HepG2 (cell line): ENCODE data around the gene HCRTR1. TPM values are rescaled to one million over a fixed set of nuclear protein-coding genes. Genes with fewer than 3 reads are reported as not detected.

Experiments used
- BATF2 ChIP-seq: sonication (generic); formaldehyde crosslinking; IDR thresholded peaks from 2 replicates; pipeline ENCODE4 v1.8.0; 2022; ENCODE audit warnings: mild to moderate bottlenecking, missing genetic modification reagents, moderate library complexity
- MEIS1 ChIP-seq: sonication (generic); formaldehyde crosslinking; IDR thresholded peaks from 2 replicates; pipeline ENCODE4 v1.9.0; 2021; ENCODE audit warnings: mild to moderate bottlenecking, missing genetic modification reagents, moderate library complexity, borderline replicate concordance
- ZBTB49 ChIP-seq: sonication (generic); formaldehyde crosslinking; IDR thresholded peaks from 2 replicates; pipeline ENCODE4 v1.4.0; 2020; ENCODE audit warnings: missing genetic modification reagents, borderline replicate concordance
- ZNF503 ChIP-seq: sonication (generic); formaldehyde crosslinking; IDR thresholded peaks from 2 replicates; pipeline ENCODE4 v1.4.0; 2020; ENCODE audit warnings: missing genetic modification reagents
- ZNF558 ChIP-seq: sonication (generic); formaldehyde crosslinking; IDR thresholded peaks from 2 replicates; pipeline ENCODE4 v1.9.0; 2022; ENCODE audit warnings: mild to moderate bottlenecking, missing genetic modification reagents, borderline replicate concordance
- polyA plus RNA-seq, 8 experiments: library from polyadenylated mRNA; depleted of rRNA in 3 of 8; stranded (reverse) in 7 of 8; unstranded in 1 of 8; fragments of >200 nt; fragmentation: Illumina TruSeq in 4 of 8; extraction: Trizol in 4 of 8; gene quantifications; 2 replicates each; pipeline versions ENCODE4 v1.2.1 to v1.2.3, GENCODE V29; 2011 to 2016; ENCODE audit warnings: low read depth in 4 of 8, missing spikeins in 1 of 8, mixed read lengths in 1 of 8; ENCODE audit not compliant: insufficient read depth in 1 of 8
- total RNA-seq, 5 experiments: library from RNA; depleted of rRNA; stranded (reverse); fragments of >200 nt; fragmentation: Illumina TruSeq; extraction: Trizol; gene quantifications; 2 replicates each; pipeline ENCODE4 v1.2.3, GENCODE V29; 2016; ENCODE audit warnings: low read depth in 1 of 5
- TF ChIP-seq, protein P1 (sequence below): sonication (generic); formaldehyde crosslinking; IDR thresholded peaks from 2 replicates; pipeline ENCODE4 v1.4.0; 2020; ENCODE audit warnings: missing genetic modification reagents

HCRTR1 gene
- total and polyA plus RNA-seq, 2 of the 13 experiments (the other 11 are each of a cell fraction or from before 2014, with no cell fraction given) = not detected

DNA sequence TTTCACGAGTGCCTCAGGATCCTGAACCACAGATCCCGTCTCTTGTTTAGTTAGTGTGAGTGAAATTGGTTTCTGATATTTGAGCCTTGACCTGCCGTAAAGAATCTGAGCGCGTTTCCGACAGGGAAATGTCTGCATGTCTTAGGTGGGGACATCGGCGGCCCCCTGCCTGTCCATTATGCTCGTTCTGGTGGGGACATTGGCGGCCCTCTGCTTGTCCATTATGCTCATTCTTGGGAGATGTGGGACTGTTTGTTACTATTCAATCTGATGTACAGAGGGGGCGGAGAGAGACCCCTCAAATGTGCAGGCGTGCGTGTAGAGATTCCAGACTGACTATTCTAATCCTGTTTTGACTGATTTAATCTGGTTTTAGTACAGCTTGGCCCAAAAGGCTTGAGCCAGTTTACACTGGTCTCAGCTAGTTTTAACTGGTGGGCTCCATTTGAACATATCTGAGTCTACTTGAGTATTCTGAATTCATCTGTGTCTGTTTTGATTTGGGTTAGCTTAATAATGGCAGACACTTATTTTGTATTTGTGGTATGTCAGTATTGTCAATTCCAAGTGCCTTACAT is 47.8 kb upstream of the HCRTR1 start (continued):
- TF ChIP-seq, protein P1, sequence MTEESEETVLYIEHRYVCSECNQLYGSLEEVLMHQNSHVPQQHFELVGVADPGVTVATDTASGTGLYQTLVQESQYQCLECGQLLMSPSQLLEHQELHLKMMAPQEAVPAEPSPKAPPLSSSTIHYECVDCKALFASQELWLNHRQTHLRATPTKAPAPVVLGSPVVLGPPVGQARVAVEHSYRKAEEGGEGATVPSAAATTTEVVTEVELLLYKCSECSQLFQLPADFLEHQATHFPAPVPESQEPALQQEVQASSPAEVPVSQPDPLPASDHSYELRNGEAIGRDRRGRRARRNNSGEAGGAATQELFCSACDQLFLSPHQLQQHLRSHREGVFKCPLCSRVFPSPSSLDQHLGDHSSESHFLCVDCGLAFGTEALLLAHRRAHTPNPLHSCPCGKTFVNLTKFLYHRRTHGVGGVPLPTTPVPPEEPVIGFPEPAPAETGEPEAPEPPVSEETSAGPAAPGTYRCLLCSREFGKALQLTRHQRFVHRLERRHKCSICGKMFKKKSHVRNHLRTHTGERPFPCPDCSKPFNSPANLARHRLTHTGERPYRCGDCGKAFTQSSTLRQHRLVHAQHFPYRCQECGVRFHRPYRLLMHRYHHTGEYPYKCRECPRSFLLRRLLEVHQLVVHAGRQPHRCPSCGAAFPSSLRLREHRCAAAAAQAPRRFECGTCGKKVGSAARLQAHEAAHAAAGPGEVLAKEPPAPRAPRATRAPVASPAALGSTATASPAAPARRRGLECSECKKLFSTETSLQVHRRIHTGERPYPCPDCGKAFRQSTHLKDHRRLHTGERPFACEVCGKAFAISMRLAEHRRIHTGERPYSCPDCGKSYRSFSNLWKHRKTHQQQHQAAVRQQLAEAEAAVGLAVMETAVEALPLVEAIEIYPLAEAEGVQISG (CRISPR knock-in tag) = no peak
- TF ChIP-seq ZBTB49 (CRISPR knock-in tag) (no peak), ZNF503 (CRISPR knock-in tag) (no peak), MEIS1 (CRISPR knock-in tag) (no peak), BATF2 (CRISPR knock-in tag) (no peak), ZNF558 (CRISPR knock-in tag) (no peak)
